HG03060 (cell line): ENCODE data around the gene ZNF460.

ENCODE experiments used
- ATAC-seq: cut with Tn5 transposase; IDR thresholded peaks from one replicate; pipeline ENCODE4 v1.9.1; 2021; ENCODE audit warnings: low read depth, moderate number of reproducible peaks; ENCODE audit not compliant: unreplicated experiment

ZNF460 gene

DNA sequence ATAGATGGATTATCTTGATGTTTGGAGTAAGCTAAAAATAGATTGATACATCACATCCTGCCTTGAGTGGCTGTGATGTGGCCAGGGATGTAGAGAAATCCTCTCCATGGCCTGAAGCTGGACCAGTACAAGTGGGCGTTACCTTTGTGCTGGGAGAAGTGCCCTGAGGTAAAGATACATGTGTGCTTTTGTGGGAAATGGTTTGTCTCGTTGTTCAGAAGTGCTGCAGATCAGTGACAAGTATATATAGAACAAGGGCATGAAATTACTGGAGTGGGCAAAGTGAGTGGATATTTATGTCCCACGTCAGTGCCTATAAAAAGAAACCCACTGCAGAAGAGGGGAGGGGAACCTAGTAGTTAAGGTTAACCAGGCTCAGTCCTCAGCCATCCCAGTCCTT lies 58.6 kb downstream of the ZNF460 start:
- no peak for ATAC-seq

DNA sequence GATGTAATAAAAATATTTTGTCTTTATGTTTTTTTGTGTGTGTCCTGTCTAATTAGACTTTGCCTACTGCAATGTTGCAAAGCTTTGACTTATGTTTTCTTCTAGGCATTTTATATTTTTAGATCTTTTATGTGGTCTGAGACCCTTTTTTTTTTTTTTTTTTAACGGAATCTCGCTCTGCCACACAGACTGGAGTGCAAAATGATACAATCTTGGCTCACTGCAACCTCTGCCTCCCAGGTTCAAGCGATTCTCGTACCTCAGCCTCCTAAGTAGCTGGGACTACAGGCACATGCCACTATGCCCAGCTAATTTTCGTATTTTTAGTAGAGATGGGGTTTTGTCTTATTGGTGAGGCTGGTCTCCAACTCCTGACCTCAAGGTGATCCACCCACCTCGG lies 62.3 kb downstream of the ZNF460 start:
- no peak for ATAC-seq
